Fibroblast of pulmonary artery (primary cell): Measurements from ENCODE around the gene CNOT1.

Source experiments
- DNase-seq: peaks from one replicate; pipeline ENCODE4 v3.0.0-alpha.2; 2010; ENCODE audit warnings: low read depth
- H3K4me3 ChIP-seq: replicated peaks from 2 replicates; pipeline ENCODE4 v1.5.1; 2011; ENCODE audit warnings: low read depth, mild to moderate bottlenecking, control low read depth, low read length, moderate library complexity
- TF ChIP-seq, protein P1 (sequence below): IDR thresholded peaks from 2 replicates; pipeline ENCODE4 v1.5.1; 2011; ENCODE audit warnings: mild to moderate bottlenecking, control low read depth, low read length, inconsistent platforms; ENCODE audit errors: missing control alignments

Gene CNOT1

DNA sequence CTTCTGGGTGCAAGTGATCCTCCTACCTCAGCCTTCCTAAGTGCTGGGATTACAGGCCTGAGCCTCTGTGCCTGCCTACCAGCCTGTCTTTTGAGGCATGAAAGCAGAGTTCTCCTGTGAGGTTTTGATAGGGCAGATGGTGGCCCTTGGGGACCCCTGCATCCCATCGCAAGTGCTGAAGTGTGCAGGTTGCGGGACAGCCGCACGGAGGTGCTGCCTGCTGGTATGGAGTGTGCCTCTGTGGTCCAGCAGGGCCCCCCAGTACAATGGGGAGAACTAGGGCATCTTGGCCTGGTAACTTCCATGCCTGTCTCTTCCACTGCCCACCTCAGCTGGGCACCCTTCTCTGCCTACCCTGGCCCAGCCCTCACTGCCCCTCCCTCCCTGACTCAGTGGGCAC is 139.6 kb downstream of the CNOT1 start:
- H3K4me3 ChIP-seq = no peak overlapping the region
- TF ChIP-seq, protein P1, sequence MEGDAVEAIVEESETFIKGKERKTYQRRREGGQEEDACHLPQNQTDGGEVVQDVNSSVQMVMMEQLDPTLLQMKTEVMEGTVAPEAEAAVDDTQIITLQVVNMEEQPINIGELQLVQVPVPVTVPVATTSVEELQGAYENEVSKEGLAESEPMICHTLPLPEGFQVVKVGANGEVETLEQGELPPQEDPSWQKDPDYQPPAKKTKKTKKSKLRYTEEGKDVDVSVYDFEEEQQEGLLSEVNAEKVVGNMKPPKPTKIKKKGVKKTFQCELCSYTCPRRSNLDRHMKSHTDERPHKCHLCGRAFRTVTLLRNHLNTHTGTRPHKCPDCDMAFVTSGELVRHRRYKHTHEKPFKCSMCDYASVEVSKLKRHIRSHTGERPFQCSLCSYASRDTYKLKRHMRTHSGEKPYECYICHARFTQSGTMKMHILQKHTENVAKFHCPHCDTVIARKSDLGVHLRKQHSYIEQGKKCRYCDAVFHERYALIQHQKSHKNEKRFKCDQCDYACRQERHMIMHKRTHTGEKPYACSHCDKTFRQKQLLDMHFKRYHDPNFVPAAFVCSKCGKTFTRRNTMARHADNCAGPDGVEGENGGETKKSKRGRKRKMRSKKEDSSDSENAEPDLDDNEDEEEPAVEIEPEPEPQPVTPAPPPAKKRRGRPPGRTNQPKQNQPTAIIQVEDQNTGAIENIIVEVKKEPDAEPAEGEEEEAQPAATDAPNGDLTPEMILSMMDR = no peak

DNA sequence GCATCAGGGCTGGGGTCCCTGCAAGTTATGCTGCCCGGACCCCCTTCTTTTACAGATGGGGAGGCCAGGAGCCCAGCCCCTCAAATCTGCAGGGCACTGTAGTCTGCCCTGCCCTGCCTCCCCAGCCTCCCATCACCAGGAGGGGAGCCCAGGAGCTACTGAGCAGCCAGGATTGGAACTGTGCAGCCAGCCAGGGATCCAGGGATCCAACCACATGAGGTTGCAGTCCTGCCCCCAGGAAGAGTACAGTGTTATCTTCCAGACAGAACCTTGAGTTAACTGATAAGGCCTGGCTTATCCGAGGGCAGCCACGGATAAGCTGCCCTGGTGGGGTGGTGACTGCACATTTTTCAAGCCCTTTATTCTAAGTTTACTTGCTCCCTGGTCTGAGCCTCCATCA is 141.1 kb downstream of the CNOT1 start:
- H3K4me3 ChIP-seq = no peak overlapping the region
- TF ChIP-seq, protein P1 = no peak
- no peak for DNase-seq

More for the DNA sequence above, 139.6 kb downstream of the CNOT1 start:
- DNase-seq = no peak

DNA sequence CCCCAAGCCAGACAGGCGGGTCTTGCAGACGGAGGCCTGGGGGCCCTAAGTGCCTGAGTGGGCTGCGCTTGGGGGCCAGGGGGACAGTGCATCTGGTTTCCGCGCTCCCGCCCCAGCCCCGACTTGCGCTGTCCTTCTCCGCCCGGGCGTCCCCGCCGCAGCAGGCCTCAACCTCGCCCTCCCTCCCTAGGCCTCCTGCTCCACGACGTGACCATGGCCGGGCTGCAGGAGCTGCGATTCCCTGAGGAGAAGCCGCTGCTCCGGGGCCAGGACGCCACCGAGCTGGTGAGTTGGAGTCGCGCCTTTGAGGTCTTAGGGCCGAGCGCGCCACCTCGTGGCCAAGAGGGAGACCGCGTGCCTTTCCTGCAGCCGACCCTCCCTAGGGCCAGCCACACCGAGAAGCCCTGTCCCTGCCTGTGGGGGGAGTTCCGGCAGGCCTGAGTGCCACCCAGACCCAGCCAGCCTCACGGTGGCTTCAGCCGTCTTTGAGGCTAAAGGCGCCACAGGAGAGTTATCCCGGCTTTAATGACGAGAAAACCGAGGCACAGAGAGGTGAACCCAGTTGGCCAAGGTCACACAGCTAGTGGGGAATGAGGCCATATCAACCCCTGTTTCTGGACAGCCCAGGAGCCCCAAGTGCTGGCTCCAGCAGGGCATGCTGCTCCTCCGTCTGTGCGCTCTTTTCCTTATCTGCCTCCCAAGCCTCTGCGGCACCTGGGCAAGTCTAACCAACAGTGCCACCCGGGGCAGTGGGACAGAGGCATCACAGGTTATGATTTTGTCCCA is 141.9 kb downstream of the CNOT1 start:
- TF ChIP-seq, protein P1 = peak; percentile 72
- no peak overlapping the region for H3K4me3 ChIP-seq
- peak; percentile 80 for DNase-seq

DNA sequence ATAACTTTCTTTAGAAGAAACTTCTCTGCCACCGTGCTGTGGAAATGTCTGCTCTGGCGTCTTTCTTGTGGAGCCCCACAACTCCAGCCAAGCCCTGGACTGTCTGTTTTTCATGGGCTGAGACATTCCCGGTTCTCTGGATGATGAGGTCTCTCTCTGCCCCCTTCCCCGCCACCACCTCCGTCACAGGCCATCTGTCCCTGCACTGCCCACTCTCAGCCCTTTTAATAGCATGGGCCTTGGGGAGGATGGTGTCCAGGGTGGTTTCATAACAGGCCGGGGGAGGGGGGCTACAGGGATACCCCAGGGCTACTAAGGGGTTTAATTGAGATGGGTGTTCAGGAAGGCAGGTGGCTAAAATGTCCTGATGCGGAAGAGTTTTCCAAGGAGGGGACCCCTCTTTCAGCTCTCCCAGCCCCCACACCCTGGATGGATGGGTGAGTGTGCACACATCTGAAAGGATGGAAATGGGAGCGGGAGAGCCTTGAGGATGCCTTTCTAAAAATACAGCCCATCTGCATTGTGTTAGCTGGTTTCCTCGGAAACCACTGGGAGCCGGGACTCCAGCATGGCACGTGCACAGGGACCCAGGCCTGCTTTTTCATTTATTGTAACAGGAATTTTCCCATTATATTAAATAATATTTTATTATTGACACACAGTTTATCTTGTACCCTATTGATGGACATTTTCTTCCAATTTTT is 144.3 kb downstream of the CNOT1 start:
- no peak overlapping the region for H3K4me3 ChIP-seq
- no peak for DNase-seq
- TF ChIP-seq, protein P1 = no peak

DNA sequence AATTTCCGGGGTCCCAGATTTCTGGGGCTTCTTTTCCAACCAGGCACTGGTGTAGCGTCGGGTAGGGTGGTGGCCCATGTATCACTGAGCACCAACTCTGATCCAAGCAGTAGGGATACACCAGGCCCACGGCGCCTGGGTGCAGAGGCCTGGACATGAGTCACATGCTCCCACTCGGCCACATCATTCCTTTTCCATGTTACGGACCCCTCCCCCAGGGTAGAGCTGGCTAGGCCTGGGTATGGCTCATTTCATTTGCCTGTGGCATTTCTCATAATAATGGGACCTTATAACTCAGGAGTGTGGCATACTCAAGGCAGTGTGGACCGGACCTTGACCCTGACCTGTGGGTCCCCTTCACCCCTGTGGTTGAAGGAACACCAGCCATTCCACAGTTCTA is 147.7 kb downstream of the CNOT1 start:
- H3K4me3 ChIP-seq = no peak overlapping the region
- TF ChIP-seq, protein P1 = no peak
- no peak for DNase-seq

GRCh38 chr16:58481226-58481869 is 148.3 kb downstream of the CNOT1 start:
- TF ChIP-seq, protein P1 = no peak
- H3K4me3 ChIP-seq = no peak overlapping the region
- DNase-seq = no peak
